Prostate gland (tissue), 2 donors: Measurements from ENCODE around the gene DNMT1.

ENCODE experiments used
- CTCF ChIP-seq, 4 experiments: fragments of 200-600 bp in 2 of 4; fragments of 450-650 bp in 2 of 4; sonication (generic) in 2 of 4; IDR thresholded peaks; 1 replicate in 3 of 4; 2 replicates in 1 of 4; pipeline ENCODE4 v1.5.1; 2016 to 2019; ENCODE audit warnings: antibody characterized with exemption in 4 of 4, mild to moderate bottlenecking in 2 of 4, moderate library complexity in 2 of 4
- POLR2A ChIP-seq: fragments of 450-650 bp; IDR thresholded peaks from one replicate; pipeline ENCODE4 v1.6.1; 2016; ENCODE audit warnings: antibody characterized with exemption, mild to moderate bottlenecking
- POLR2AphosphoS5 ChIP-seq: sonication (generic); formaldehyde crosslinking; IDR thresholded peaks from one replicate; pipeline ENCODE4 v1.6.1; 2017; ENCODE audit warnings: antibody characterized with exemption

- TF ChIP-seq CTCF (IDR thresholded peaks at IDR 0.05) (no peak), POLR2A (no peak), POLR2AphosphoS5 (no peak)
Measured at GRCh38 chr19:10167459-10167858, 27.3 kb downstream of the DNMT1 start.
